ENCODE results near the gene FBXO27. TPM values are rescaled to one million over a fixed set of nuclear protein-coding genes. Genes with fewer than 3 reads are reported as not detected.
A peak's percentile ranks its signal among the peaks of the same experiment; 100 is the strongest.

FBXO27 gene
- polyA plus RNA-seq, 3 donors = not detected

GRCh38 chr19:38975214-38975860, 57.0 kb downstream of the FBXO27 start, which contains the start of gene FBXO17:
FBXO17 (minus strand) TSS chr19:38975742; CDS start chr19:38950319, 25,423 bp downstream.
- no peak within 1 kb of the TSS for H2AFZ ChIP-seq (ENCODE audit: insufficient read depth, low read depth, low read length, poor library complexity, severe bottlenecking)
- Mint-ChIP-seq H3K4me3 (peak within 1 kb of the TSS; percentile 34 to 77), H3K4me1 (peaks cover 4% of the 10 kb centered on the region), H3K36me3 (peaks cover 0 to 1% of the 10 kb centered on the region in 2 donors), H3K27me3 (ENCODE audit: low read depth in 3 of 3) (peaks cover 29 to 46% (median 42%) of the 10 kb centered on the region in 3 donors), H3K9me3 (peaks cover 5 to 16% (median 14%) of the 10 kb centered on the region in 7 donors), H3K27ac (peak within 1 kb of the TSS in 1 of 7 donors; percentile 50)
- H3K36me3 ChIP-seq (replicated peaks in 1 of 2; ENCODE audit: control insufficient read depth in 1 of 2, insufficient read depth in 2 of 2, low read length in 2 of 2) = no peaks in the 10 kb centered on the region
- H4K20me1 ChIP-seq (ENCODE audit: insufficient read depth, low read length) = no peaks in the 10 kb centered on the region
- no peaks in the 10 kb centered on the region for H3K4me1 ChIP-seq (ENCODE audit: control insufficient read depth in 1 of 2, insufficient read depth in 2 of 2, low read length in 2 of 2)
- H3K4me3 ChIP-seq (replicated peaks in 1 of 3; ENCODE audit: low read depth in 2 of 3, low read length in 3 of 3) = no peak within 1 kb of the TSS
- H3K79me2 ChIP-seq (ENCODE audit: insufficient read depth, low read length) = no peaks in the 10 kb centered on the region
- H3K9ac ChIP-seq (ENCODE audit: insufficient read depth, low read length, poor library complexity, severe bottlenecking) = no peak within 1 kb of the TSS
- no peak within 1 kb of the TSS for H3K27ac ChIP-seq (ENCODE audit: low read depth in 1 of 2, low read length in 2 of 2)
- H3K27me3 ChIP-seq (ENCODE audit: control insufficient read depth in 2 of 2, insufficient read depth in 2 of 2, low read length in 2 of 2) = peaks cover 14 to 27% of the 10 kb centered on the region in 2 donors
- TF ChIP-seq, protein P1, sequence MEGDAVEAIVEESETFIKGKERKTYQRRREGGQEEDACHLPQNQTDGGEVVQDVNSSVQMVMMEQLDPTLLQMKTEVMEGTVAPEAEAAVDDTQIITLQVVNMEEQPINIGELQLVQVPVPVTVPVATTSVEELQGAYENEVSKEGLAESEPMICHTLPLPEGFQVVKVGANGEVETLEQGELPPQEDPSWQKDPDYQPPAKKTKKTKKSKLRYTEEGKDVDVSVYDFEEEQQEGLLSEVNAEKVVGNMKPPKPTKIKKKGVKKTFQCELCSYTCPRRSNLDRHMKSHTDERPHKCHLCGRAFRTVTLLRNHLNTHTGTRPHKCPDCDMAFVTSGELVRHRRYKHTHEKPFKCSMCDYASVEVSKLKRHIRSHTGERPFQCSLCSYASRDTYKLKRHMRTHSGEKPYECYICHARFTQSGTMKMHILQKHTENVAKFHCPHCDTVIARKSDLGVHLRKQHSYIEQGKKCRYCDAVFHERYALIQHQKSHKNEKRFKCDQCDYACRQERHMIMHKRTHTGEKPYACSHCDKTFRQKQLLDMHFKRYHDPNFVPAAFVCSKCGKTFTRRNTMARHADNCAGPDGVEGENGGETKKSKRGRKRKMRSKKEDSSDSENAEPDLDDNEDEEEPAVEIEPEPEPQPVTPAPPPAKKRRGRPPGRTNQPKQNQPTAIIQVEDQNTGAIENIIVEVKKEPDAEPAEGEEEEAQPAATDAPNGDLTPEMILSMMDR (IDR thresholded peaks at IDR 0.05) = no peak
- H3K9me3 ChIP-seq (replicated peaks in 1 of 2; ENCODE audit: control insufficient read depth in 1 of 2, insufficient read depth in 1 of 2, low read length in 2 of 2) = peaks cover 7 to 10% of the 10 kb centered on the region in 2 donors
- no peak within 1 kb of the TSS for H3K4me2 ChIP-seq (replicated peaks; ENCODE audit: extremely low read depth, low read length, poor library complexity, severe bottlenecking)
- WGBS (ENCODE audit: insufficient coverage) = 13% methylated on average over 55 of the region's 63 CpGs
- no peak for DNase-seq
- intact Hi-C loops (cut with micrococcal nuclease) = no loop called here

DNA sequence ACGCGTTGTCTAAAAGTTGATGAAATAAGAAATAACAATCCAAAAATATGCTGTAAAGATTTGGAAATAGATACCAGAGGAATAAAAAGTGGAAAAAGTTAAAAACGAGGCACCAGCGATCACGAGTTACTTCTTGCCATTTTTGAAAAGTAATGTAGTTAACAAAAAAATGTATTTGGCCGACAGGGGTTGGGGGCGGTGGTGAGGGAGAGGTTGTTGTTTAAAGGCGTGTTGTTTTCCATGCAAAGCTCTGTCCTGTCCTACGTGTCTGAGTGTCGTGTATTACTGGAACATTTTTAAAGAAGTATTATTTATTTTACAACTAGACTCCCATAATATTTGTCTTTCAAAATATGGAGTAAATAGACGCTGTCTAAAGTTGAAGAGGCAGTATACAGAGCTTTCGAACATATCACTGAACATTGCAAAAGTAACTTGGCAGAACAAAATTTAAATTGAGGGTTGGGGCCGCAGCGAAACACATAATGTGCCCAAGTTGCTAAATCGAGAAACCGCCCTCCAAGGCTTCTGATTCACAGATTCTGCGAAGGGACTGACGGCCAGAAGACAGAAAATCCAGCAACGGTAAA, 57.6 kb downstream of the FBXO27 start:
- Mint-ChIP-seq H3K4me1 (peaks cover 4% of the 10 kb centered on the region), H3K4me3 (peak overlapping the region in 1 of 2 donors; percentile 61), H3K36me3 (peaks cover 0 to 1% of the 10 kb centered on the region in 2 donors), H3K27ac (no peak overlapping the region), H3K27me3 (ENCODE audit: low read depth in 3 of 3) (peaks cover 29 to 45% (median 42%) of the 10 kb centered on the region in 3 donors), H3K9me3 (peaks cover 0 to 11% (median 8%) of the 10 kb centered on the region in 7 donors)
- DNase-seq = no peak
- H3K9ac ChIP-seq (ENCODE audit: insufficient read depth, low read length, poor library complexity, severe bottlenecking) = no peak overlapping the region
- no peak overlapping the region for H3K27ac ChIP-seq (ENCODE audit: low read depth in 1 of 2, low read length in 2 of 2)
- intact Hi-C loops (cut with micrococcal nuclease) = no loop called here
- H3K9me3 ChIP-seq (replicated peaks in 1 of 2; ENCODE audit: control insufficient read depth in 1 of 2, insufficient read depth in 1 of 2, low read length in 2 of 2) = peaks cover 1 to 9% of the 10 kb centered on the region in 2 donors
- 87% methylated on average over 11 of the region's 19 CpGs for WGBS (ENCODE audit: insufficient coverage)
- no peak overlapping the region for H3K4me3 ChIP-seq (replicated peaks in 1 of 3; ENCODE audit: low read depth in 2 of 3, low read length in 3 of 3)
- no peaks in the 10 kb centered on the region for H4K20me1 ChIP-seq (ENCODE audit: insufficient read depth, low read length)
- no peak overlapping the region for H3K4me2 ChIP-seq (replicated peaks; ENCODE audit: extremely low read depth, low read length, poor library complexity, severe bottlenecking)
- TF ChIP-seq, protein P1 (IDR thresholded peaks at IDR 0.05) = no peak
- peaks cover 14 to 27% of the 10 kb centered on the region in 2 donors for H3K27me3 ChIP-seq (ENCODE audit: control insufficient read depth in 2 of 2, insufficient read depth in 2 of 2, low read length in 2 of 2)
- H2AFZ ChIP-seq (ENCODE audit: insufficient read depth, low read depth, low read length, poor library complexity, severe bottlenecking) = no peak overlapping the region
- no peaks in the 10 kb centered on the region for H3K36me3 ChIP-seq (replicated peaks in 1 of 2; ENCODE audit: control insufficient read depth in 1 of 2, insufficient read depth in 2 of 2, low read length in 2 of 2)
- no peaks in the 10 kb centered on the region for H3K4me1 ChIP-seq (ENCODE audit: control insufficient read depth in 1 of 2, insufficient read depth in 2 of 2, low read length in 2 of 2)
- no peaks in the 10 kb centered on the region for H3K79me2 ChIP-seq (ENCODE audit: insufficient read depth, low read length)

Other genes starting within 250 kb of the FBXO27 start
- gene LGALS7B, start 243.3 kb downstream of the FBXO27 start, polyA plus RNA-seq = not detected
- 1 to 10 TPM in 1 of 3 donors, not detected in 2; 1.7 TPM for gene LGALS4, start 219.6 kb downstream of the FBXO27 start, polyA plus RNA-seq
- 100 to 1,000 TPM; 149 to 187 (median 173) TPM for gene ECH1, start 200.8 kb downstream of the FBXO27 start, polyA plus RNA-seq
- gene HNRNPL, start 182.6 kb downstream of the FBXO27 start, polyA plus RNA-seq = 100 to 1,000 TPM in 1 of 3 donors, 10 to 100 TPM in 2; 51.9 to 234 (median 58.7) TPM
- gene RINL, start 154.3 kb downstream of the FBXO27 start, polyA plus RNA-seq = 10 to 100 TPM in 1 of 3 donors, 1 to 10 TPM in 2; 4.1 to 13.5 (median 7.2) TPM
- 10 to 100 TPM; 57.5 to 65.9 (median 64.3) TPM for gene SIRT2, start 132.9 kb downstream of the FBXO27 start, polyA plus RNA-seq
- 10 to 100 TPM in 1 of 3 donors, 1 to 10 TPM in 2; 6.7 to 29.4 (median 9.0) TPM for gene NFKBIB, start 132.6 kb downstream of the FBXO27 start, polyA plus RNA-seq
- gene CCER2, start 120.4 kb downstream of the FBXO27 start, polyA plus RNA-seq = under 1 TPM in 1 of 3 donors, not detected in 2; 0.89 TPM
- 10 to 100 TPM in 1 of 3 donors, 1 to 10 TPM in 2; 8.1 to 21.9 (median 8.3) TPM for gene SARS2, start 101.8 kb downstream of the FBXO27 start, polyA plus RNA-seq
- 10 to 100 TPM; 17.2 to 81.5 (median 73.0) TPM for gene MRPS12, start 101.6 kb downstream of the FBXO27 start, polyA plus RNA-seq
- not detected for gene FBXO17, start 56.8 kb downstream of the FBXO27 start, polyA plus RNA-seq
- not detected for gene ACP7, start 51.8 kb upstream of the FBXO27 start, polyA plus RNA-seq
- 10 to 100 TPM in 1 of 3 donors, 1 to 10 TPM in 2; 1.3 to 11.3 (median 1.5) TPM for gene PAK4, start 93.2 kb upstream of the FBXO27 start, polyA plus RNA-seq
- not detected for gene NCCRP1, start 164.4 kb upstream of the FBXO27 start, polyA plus RNA-seq
- gene SYCN, start 171.7 kb upstream of the FBXO27 start, polyA plus RNA-seq = not detected
- not detected for gene IFNL3, start 212.5 kb upstream of the FBXO27 start, polyA plus RNA-seq
- gene IFNL4, start 216.3 kb upstream of the FBXO27 start, polyA plus RNA-seq = not detected
- gene IFNL2, start 235.8 kb upstream of the FBXO27 start, polyA plus RNA-seq = not detected

Measured in CD14-positive monocyte (primary cell).